ENCODE measurements around the gene TRIM32.

DNA sequence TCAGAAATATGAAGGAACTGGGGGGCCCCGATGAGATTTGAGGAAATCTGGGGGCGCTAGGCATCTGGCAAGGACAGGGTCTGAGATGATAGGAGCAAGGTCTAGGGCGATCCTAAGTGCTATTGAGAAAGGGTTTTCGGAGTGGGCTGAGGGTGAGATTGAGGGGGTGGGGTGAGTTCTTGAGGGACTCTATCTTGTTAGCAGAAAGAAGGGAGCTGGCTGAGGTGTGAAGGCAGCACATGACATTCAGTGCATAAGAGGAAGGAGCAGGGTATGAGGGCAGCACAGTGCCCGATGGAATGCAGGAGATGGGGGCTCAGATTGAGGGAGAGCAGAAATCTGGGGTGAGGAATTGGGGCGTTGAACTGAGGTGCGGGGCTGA, 640 bp downstream of the TRIM32 start:
- no peak for TF ChIP-seq REST (IDR thresholded peaks at IDR 0.05; ENCODE audit: low read depth, low read length)
- no peak for TF ChIP-seq YY1 (IDR thresholded peaks at IDR 0.05; ENCODE audit: low read depth)
- TF ChIP-seq CTCF (IDR thresholded peaks at IDR 0.05): no peak
- TF ChIP-seq TAF1 (IDR thresholded peaks at IDR 0.05; ENCODE audit: borderline replicate concordance, low read depth, low read length): no peak
- no peak for TF ChIP-seq EP300 (IDR thresholded peaks at IDR 0.05; ENCODE audit: borderline replicate concordance in 1 of 2, low read depth in 1 of 2, low read length in 1 of 2)
- no peak for TF ChIP-seq ELF1 (IDR thresholded peaks at IDR 0.05)
- TF ChIP-seq POLR2AphosphoS5 (IDR thresholded peaks at IDR 0.05; ENCODE audit: low read depth, low read length): no peak
- no peak for TF ChIP-seq RCOR1 (IDR thresholded peaks at IDR 0.05; ENCODE audit: low read length)
